T-helper 22 cell (primary cell): ENCODE data around the gene DDX20.

Experiments
- DNase-seq: peaks from one replicate; pipeline ENCODE4 v3.0.0-alpha.2; 2020; ENCODE audit warnings: low read depth

The DDX20 gene

DNA sequence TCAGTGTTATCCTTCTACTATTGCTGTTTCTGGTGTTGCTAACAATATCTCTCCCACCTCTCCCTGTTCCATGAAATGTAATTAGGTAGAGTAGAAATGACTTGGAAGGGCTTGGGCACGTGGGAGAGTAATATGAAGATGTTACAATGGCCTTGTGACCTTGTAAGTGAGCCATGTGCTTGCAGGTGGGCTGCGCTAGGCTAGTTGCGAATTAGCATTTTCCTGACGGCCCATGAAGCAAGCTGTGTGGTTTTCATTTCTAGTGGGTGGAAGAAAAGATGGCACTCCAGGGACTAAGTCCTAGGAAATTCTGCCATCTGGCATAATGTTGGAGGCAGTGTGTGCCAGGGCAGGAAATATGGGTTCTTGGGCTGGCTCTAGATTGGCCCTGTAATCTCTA lies 7.8 kb upstream of the DDX20 start:
- no peak for DNase-seq

GRCh38 chr1:111749628-111750027 lies 6.1 kb upstream of the DDX20 start:
- DNase-seq: no peak

DNA sequence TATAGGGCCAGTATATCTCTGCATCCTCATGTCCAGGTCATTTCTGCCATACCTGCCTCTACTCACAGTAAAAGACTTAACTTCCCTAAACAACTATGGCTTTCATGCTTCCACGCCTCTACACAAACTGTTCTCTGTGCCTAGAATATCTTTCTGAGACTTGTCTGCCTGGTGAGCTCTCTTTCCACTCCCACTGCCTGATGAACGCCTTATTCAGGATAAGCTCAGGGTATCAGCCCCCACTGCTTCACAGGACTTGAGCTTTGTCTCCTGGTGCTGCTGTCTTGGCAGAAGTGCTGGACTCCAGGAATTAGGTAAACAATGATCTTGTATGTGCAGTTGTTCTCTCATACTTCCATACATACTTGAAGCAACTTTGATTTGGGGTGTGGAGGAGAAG lies 4.8 kb upstream of the DDX20 start:
- no peak for DNase-seq

DNA sequence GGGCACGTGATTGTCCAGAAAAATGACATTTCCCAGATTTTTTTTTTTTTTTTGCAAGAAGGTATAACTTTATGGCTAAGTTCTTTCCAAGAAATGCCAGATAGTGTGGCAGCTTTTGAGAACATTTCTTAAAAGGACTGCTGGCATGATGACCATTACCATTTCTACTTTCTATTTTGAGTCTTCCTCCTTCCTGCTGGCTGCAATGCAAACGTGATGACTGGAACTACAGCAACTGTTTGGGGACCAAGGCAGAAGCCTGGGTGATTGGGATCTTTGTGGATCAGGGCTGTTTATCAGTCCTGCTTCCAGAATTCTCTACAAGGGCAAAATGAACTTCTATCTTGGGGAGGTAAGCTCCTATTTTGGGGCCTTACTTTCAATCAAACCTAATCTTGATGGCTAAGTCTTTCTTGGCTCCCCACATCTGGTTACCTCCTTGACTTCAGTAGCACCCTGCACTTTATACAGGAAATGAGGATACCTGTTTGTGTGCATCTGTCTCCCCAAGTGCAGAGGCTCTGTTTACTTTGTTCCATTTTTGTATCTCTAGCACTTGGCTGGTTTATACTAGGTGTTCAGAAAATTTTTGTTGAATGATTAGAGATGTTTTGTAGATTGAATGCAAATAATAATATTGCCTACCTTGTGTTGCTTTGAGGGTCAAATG lies 3.7 kb upstream of the DDX20 start:
- no peak for DNase-seq

- peak; percentile 16 for DNase-seq
Measured at GRCh38 chr1:111754984-111755330, 744 bp upstream of the DDX20 start.

GRCh38 chr1:111756124-111756513 lies 418 bp downstream of the DDX20 start:
- no peak for DNase-seq

GRCh38 chr1:111758373-111758772 lies 2.7 kb downstream of the DDX20 start:
- DNase-seq: no peak

DNA sequence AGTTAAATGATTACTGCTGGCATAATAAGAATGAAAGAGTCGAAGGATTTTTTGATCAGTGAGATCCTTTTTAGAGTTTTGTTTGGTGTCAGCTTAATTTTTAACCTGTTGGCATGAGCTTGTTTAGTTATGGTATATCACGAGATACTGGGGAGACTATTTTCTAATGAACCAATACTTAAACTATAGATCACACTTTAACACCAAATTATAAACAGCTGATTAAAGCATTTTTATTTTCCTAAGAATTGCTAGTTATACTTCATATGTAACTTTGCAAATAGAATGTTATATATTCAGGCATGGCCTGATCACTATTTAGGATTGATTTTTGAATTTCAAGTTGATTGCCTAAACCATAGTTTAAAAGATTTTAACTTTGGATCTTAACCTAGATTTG lies 6.0 kb downstream of the DDX20 start:
- DNase-seq: no peak

DNA sequence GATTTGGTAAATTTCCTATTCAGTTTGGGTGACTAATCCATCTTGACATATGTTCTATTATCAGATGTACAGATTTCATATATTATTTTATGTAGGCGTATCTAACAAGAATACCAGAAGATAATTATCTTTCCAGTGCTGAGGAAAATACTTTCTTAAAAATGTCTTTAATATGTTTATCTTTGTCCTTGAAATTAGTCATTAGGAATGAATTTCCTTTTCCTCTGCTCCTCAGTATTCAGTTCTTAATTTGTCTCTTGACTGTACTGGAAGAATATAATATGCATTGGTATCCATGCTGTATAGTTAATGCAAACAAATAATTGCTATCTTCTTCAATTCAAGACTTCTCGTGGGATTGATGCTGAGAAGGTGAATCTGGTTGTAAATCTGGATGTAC lies 6.6 kb downstream of the DDX20 start:
- no peak for DNase-seq

DNA sequence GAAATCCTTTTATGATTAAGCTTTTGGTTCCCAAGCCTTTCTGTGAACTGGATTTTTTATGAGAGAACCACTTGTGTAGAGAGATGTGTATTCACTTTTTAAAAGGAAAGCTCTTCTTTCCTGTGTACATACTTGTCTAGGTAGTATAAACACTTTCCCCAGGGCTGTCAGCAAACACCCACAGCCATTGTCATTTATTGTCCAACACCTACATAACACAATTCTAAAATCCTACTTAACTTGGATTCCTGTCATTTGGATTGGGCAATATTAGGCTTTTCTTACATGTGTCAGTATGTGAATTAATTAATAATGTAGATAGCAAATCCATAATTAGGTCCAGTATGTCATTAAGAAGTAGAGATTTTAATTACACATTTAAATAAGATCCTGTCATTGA lies 12.3 kb downstream of the DDX20 start:
- DNase-seq: no peak

DNA sequence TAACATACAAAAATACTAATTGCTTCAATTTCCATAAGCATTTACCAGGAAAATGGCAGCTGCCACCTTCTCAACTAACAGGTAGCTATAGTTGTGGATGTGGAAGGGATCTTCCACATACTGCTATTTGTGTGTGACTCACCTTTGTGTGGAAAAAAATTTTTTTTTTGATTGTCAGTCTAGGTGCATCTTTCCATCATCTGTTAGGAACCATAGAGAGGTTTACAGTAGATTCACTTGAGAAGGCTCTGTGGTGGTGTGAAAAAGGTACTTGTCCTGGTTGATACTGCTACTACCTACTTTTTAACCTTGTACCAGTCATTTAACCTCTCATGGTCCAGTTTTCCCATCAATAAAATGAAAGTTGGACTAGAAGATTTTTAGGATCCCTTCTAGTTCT lies 12.9 kb downstream of the DDX20 start:
- no peak for DNase-seq

- peak; percentile 23 for DNase-seq
Measured at GRCh38 chr1:111769517-111770146, 13.9 kb downstream of the DDX20 start.

DNA sequence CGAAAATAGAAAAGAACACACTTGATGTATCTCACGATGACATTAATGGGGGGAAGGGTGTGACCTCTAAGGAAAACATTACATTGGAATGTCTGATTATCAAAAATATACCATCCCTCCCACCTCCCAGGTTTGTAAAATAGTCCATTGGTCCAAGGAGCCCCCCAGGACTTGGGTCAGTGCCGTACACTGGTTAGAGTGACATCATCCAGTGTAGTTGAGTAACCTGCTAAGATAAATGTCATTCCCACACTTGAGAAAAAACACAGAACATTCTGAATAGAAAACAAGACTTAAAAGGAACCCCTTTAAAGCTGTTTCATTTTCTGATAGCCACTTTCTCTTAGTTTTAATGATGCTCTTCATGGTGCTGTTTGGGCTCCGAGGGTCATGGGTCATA lies 15.2 kb downstream of the DDX20 start:
- DNase-seq: no peak

DNA sequence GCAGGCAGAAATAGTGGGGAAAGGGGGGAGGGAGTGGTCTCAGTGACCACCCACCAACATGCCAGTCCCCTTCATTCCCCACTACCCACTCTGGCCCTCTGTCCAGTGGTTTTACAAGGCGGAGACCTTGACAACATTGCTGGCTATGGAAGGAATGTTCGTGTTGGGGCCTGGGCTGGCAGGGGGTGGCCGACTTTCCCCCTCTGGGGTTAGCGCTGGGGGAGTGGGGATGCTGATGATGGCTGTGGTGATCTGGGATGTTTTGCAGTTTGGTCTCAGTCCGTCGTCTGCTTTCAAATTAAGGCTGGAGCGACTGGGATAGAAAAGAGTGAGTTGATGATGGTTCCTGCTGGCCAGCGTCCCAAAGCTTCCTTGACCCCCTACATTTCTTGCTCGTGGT lies 20.3 kb downstream of the DDX20 start:
- DNase-seq: no peak

DNA sequence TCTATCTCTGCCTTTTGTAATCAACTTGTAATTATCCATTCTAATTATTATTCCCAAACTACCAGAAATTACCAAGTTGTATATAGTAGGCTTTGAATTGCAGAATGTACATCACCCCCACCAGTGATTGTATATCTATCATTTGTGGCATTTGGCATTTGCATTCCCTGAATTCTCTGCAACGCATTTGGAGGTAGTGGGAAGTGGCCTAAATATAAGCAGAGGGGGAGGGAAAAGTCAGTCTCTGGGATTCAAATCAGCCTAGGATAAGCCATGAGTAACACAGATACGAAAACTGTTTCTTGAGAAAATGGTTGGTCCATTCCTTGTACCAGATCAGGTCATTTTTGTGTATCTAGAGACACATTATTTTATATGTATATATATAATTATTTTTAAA lies 20.7 kb downstream of the DDX20 start:
- DNase-seq: no peak

DNA sequence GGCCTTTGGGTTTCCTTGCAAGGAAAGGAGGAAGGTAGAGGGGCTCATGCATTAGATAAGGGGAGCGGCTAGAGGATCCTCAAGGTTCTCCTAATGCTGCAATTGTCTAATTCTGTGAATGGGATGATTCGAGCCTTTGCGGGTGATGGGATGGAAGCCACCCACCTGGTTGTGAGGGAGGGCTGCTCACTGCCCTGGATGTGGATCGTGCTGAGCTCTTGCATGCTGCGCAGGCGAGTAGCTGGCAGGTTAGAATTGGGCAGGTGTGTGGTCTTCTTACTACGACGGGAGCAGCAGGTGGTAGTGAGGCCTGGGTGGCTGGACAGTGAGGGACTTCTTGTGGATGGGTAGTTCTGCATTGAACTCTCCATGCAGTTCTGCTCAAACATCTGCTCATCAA lies 21.2 kb downstream of the DDX20 start:
- no peak for DNase-seq

DNA sequence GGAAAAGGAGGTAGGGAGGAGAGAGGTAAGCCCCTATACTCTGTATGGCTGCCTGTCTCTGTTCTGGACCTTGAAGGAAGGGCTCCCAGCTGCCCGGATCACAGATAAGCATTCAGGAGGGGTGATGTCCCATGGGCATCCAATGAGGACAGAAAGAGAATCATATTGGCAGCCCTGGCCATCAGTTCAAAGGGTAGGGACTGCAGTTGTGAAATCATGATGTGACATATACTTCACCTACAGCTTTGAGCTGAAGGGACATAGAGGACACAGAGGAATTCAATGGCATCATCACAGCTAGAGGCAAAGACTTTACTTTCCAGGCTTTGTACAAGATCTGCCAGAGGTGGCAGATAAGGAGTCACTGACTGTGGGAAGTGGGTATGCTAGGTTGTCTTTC lies 21.6 kb downstream of the DDX20 start:
- DNase-seq: no peak

DNA sequence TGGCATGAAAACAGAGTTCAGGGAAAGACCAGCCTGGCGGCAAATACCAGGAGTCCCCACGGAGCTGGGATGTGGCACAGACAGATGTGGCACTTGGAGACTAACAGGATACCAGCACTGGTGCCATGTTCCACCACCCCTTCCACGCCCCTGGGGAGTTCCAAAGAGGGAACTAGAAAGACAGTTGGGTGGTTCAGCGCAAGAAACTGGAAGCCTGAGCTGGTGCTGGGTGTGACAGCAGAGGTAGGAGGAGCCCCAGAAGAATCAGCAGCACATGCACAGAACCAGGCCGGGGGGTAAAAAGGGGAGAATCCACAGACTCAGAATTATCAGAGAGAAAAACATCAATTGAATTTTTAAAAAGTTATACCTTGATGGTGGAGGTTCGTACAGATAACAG lies 22.4 kb downstream of the DDX20 start:
- no peak for DNase-seq

GRCh38 chr1:111778541-111779051 lies 22.9 kb downstream of the DDX20 start:
- no peak for DNase-seq

DNA sequence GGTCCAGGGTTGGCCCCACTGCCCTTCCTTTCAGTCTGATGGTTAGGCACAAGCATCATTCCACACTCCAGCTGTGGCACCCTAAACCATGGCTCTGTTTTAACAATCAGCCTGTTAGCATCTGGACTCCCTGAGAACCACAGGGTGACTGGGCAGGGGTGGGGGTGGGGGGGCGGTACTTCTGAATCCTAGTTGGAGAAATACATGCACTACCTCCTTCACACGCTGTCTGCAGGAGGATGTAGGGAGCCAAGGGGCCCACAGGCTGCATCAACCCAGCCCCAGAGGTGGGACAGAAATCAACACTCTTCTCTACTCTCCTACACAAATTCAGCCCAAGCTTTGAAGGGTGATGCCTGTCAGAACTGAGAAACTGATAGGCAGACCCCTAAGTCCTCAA lies 23.8 kb downstream of the DDX20 start:
- no peak for DNase-seq

DNA sequence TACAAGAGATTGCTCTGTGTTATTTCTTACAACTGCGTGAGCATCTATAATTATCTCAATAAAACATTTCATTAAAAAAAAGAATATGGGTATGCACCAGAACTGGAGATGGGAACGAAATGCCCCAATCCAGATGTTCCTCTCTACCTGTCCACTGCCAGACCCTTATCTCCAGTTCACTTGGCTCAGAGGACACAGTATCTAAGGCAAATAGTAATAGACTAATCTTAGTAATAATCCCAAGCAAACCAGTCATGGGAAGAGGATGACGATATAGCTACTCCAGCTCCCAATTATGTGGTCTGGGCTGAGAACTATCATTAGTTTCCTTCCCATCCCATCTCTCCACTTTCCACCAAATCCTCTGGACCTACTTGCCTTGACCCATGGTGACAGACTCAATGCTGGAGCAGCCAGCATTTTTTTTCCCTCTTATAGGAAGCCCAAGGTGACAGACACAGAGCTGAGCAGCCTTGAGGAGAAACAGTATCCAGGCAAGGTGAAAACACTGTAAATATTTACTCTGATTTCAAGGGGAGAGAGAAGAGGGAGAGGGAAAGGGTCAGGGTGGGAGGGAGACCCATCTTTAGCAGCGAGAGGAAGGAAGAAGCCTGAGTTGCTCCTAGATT lies 28.7 kb downstream of the DDX20 start:
- no peak for DNase-seq

GRCh38 chr1:111786669-111787207 lies 31.0 kb downstream of the DDX20 start:
- no peak for DNase-seq

DNA sequence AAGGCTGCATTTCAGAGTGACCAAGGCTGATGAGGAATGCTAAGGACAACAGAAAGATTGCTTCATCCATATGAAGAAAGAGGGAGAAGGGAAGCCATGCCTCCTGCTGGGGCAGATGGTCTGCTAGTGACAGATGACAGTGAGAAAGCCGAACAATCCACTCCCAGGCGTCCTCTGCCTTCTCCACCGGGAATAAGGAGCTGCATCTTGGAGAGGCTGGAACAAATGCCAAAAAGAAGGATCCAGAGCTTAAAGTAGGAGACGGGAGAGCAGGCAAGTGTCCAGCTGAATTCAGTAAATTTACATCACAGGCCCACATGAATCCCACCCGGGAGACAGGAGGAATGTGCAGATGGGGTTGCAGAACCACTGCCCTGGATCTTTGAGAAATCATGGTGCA lies 33.4 kb downstream of the DDX20 start:
- no peak for DNase-seq
